HG03039 (cell line): Measurements from ENCODE around the gene BMERB1.
"Not testable (repeated sequence)": the region's sequence is repeated elsewhere in the genome, so short reads cannot be mapped to it uniquely, and the experiment has no call there.

ENCODE experiments used
- ATAC-seq: cut with Tn5 transposase; IDR thresholded peaks from one replicate; pipeline ENCODE4 v1.9.1; 2021; ENCODE audit warnings: mild to moderate bottlenecking, moderate library complexity; ENCODE audit not compliant: unreplicated experiment

BMERB1 gene

GRCh38 chr16:15422222-15422621, 12.2 kb upstream of the BMERB1 start:
- ATAC-seq, result no peak

- no peak for ATAC-seq
These were observed 8.5 kb upstream of the BMERB1 start for GRCh38 chr16:15425861-15426260.

- no peak for ATAC-seq
These were observed 7.6 kb upstream of the BMERB1 start for GRCh38 chr16:15426796-15427195.

GRCh38 chr16:15427648-15428239, 6.6 kb upstream of the BMERB1 start:
- ATAC-seq, result no peak

- not testable (repeated sequence) for ATAC-seq
These were observed 3.5 kb upstream of the BMERB1 start for GRCh38 chr16:15430884-15431283.

- ATAC-seq, result no peak
These were observed 336 bp upstream of the BMERB1 start for GRCh38 chr16:15434079-15434424.

GRCh38 chr16:15435216-15435864, 952 bp downstream of the BMERB1 start:
- no peak for ATAC-seq

- no peak for ATAC-seq
These were observed 4.7 kb downstream of the BMERB1 start for GRCh38 chr16:15439102-15439501.

GRCh38 chr16:15439521-15439920, 5.1 kb downstream of the BMERB1 start:
- no peak for ATAC-seq

GRCh38 chr16:15440852-15441251, 6.5 kb downstream of the BMERB1 start:
- no peak for ATAC-seq

- not testable (repeated sequence) for ATAC-seq
These were observed 7.8 kb downstream of the BMERB1 start for GRCh38 chr16:15442140-15442539.

- ATAC-seq, result no peak
These were observed 9.4 kb downstream of the BMERB1 start for GRCh38 chr16:15443753-15444152.

- no peak for ATAC-seq
These were observed 9.9 kb downstream of the BMERB1 start for GRCh38 chr16:15444264-15444663.

GRCh38 chr16:15445450-15445849, 11.1 kb downstream of the BMERB1 start:
- no peak for ATAC-seq

- ATAC-seq, result no peak
These were observed 12.5 kb downstream of the BMERB1 start for GRCh38 chr16:15446901-15447300.

GRCh38 chr16:15450624-15451023, 16.2 kb downstream of the BMERB1 start:
- no peak for ATAC-seq

- no peak for ATAC-seq
These were observed 16.8 kb downstream of the BMERB1 start for GRCh38 chr16:15451098-15451731.

- ATAC-seq, result no peak
These were observed 18.0 kb downstream of the BMERB1 start for GRCh38 chr16:15452246-15452855.

GRCh38 chr16:15453296-15453695, 18.9 kb downstream of the BMERB1 start:
- ATAC-seq, result not testable (repeated sequence)

GRCh38 chr16:15454933-15455332, 20.5 kb downstream of the BMERB1 start:
- ATAC-seq, result not testable (repeated sequence)

GRCh38 chr16:15457400-15457799, 23.0 kb downstream of the BMERB1 start:
- ATAC-seq, result no peak

- ATAC-seq, result no peak
These were observed 23.6 kb downstream of the BMERB1 start for GRCh38 chr16:15457958-15458357.
